Measurements from ENCODE around the gene EPS15. TPM values are rescaled to one million over a fixed set of nuclear protein-coding genes. Genes with fewer than 3 reads are reported as not detected.

Gene EPS15
- polyA plus RNA-seq, 1 of the 3 experiments (the other 2 are of a cell fraction), result 17.0 TPM

DNA sequence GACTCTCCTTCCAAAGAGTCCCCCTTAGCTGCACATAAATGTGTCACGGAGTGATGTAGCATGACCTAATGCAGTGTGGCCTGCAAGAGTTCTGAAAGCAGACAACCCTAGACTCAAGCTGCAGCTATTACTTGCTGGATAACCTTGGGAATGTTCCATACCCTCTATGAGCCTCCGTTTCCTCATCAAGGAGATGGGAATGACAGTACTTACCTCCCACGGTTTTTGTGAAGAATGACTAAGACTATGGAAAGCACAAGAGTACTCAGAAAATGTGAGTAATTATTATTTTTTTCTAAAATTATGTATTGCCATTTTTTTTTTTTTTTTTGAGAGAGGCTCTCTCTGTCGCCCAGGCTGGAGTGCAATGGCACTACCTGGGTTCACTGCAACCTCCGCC is 191.7 kb downstream of the EPS15 start (continued):
- TF ChIP-seq MAX (IDR thresholded peaks at IDR 0.05; ENCODE audit: low read depth), result no peak

GRCh38 chr1:51326839-51327238 is 192.2 kb downstream of the EPS15 start:
- H2AFZ ChIP-seq (ENCODE audit: low read depth), result no peak overlapping the region
- TF ChIP-seq JUND (IDR thresholded peaks at IDR 0.05) (no peak), USF1 (IDR thresholded peaks at IDR 0.05; ENCODE audit: borderline replicate concordance, low read depth) (no peak), YY1 (IDR thresholded peaks at IDR 0.05; ENCODE audit: low read depth) (no peak), NFIC (IDR thresholded peaks at IDR 0.05; ENCODE audit: borderline replicate concordance) (no peak), RXRA (IDR thresholded peaks at IDR 0.05; ENCODE audit: borderline replicate concordance, low read depth) (no peak), MAX (IDR thresholded peaks at IDR 0.05; ENCODE audit: low read depth) (no peak), GATA2 (CRISPR knock-in tag; IDR thresholded peaks at IDR 0.05) (no peak), FOSL2 (IDR thresholded peaks at IDR 0.05; ENCODE audit: borderline replicate concordance, low read depth) (no peak), FOXM1 (IDR thresholded peaks at IDR 0.05; ENCODE audit: low read depth) (no peak), CHD2 (IDR thresholded peaks at IDR 0.05; ENCODE audit: low read length, partially characterized antibody) (no peak), POLR2AphosphoS5 (IDR thresholded peaks at IDR 0.05; ENCODE audit: low read depth, low read length) (no peak)
- TF ChIP-seq, protein P1, sequence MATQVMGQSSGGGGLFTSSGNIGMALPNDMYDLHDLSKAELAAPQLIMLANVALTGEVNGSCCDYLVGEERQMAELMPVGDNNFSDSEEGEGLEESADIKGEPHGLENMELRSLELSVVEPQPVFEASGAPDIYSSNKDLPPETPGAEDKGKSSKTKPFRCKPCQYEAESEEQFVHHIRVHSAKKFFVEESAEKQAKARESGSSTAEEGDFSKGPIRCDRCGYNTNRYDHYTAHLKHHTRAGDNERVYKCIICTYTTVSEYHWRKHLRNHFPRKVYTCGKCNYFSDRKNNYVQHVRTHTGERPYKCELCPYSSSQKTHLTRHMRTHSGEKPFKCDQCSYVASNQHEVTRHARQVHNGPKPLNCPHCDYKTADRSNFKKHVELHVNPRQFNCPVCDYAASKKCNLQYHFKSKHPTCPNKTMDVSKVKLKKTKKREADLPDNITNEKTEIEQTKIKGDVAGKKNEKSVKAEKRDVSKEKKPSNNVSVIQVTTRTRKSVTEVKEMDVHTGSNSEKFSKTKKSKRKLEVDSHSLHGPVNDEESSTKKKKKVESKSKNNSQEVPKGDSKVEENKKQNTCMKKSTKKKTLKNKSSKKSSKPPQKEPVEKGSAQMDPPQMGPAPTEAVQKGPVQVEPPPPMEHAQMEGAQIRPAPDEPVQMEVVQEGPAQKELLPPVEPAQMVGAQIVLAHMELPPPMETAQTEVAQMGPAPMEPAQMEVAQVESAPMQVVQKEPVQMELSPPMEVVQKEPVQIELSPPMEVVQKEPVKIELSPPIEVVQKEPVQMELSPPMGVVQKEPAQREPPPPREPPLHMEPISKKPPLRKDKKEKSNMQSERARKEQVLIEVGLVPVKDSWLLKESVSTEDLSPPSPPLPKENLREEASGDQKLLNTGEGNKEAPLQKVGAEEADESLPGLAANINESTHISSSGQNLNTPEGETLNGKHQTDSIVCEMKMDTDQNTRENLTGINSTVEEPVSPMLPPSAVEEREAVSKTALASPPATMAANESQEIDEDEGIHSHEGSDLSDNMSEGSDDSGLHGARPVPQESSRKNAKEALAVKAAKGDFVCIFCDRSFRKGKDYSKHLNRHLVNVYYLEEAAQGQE (IDR thresholded peaks at IDR 0.05; ENCODE audit: low read depth, low read length), result no peak
- TF ChIP-seq, protein P2, sequence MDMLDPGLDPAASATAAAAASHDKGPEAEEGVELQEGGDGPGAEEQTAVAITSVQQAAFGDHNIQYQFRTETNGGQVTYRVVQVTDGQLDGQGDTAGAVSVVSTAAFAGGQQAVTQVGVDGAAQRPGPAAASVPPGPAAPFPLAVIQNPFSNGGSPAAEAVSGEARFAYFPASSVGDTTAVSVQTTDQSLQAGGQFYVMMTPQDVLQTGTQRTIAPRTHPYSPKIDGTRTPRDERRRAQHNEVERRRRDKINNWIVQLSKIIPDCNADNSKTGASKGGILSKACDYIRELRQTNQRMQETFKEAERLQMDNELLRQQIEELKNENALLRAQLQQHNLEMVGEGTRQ (IDR thresholded peaks at IDR 0.05; ENCODE audit: borderline replicate concordance, low read depth, low read length), result no peak
- POLR2A ChIA-PET, result no interaction called here
- H3F3A ChIP-seq (replicated peaks; ENCODE audit: insufficient read depth), result peaks cover 4% of the 10 kb centered on the region
- H3K9me3 ChIP-seq, result no peaks in the 10 kb centered on the region
- peaks cover 5 to 29% of the 10 kb centered on the region in 2 experiments; a peak in 2 of 4 replicates for H3K4me1 ChIP-seq (ENCODE audit: control insufficient read depth in 1 of 2, insufficient read depth in 2 of 2, low read depth in 1 of 2, low read length in 1 of 2)
- H3K4me2 ChIP-seq, result no peak overlapping the region
- no peaks in the 10 kb centered on the region for H3K9me2 ChIP-seq
- WGBS (ENCODE audit: low lambda C conversion rate), result 92% methylated on average over 5 of the region's 8 CpGs
- no peaks in the 10 kb centered on the region for H4K20me1 ChIP-seq (ENCODE audit: insufficient read depth)
- no peak overlapping the region for H3K4me3 ChIP-seq (ENCODE audit: low read depth in 2 of 2, low read length in 1 of 2)
- H3K27ac ChIP-seq (ENCODE audit: low read depth in 2 of 2, low read length in 1 of 2), result no peak overlapping the region
- H3K79me2 ChIP-seq (ENCODE audit: insufficient read depth), result no peaks in the 10 kb centered on the region
- DNase-seq, result no peak
- H3K27me3 ChIP-seq (ENCODE audit: insufficient read depth), result no peaks in the 10 kb centered on the region
- no peak overlapping the region for H3K9ac ChIP-seq
- H3K36me3 ChIP-seq (replicated peaks in 1 of 2; ENCODE audit: control insufficient read depth in 1 of 2, insufficient read depth in 2 of 2, low read length in 1 of 2), result no peaks in the 10 kb centered on the region
- CTCF ChIA-PET, result interaction anchor here (0.9 to 2.0 kb wide), 3 partner anchors 18 to 342 kb away, joined by 3 to 7 read pairs (median 3); no protein-coding TSS in a partner anchor

All from SK-N-SH (cell line).